ENCODE results near the gene ADCY10.

ADCY10 gene

GRCh38 chr1:167772436-167772835, 141.5 kb downstream of the ADCY10 start:
- DNase-seq, result no peak

GRCh38 chr1:167770127-167770526, 143.8 kb downstream of the ADCY10 start:
- no peak for DNase-seq

GRCh38 chr1:167767761-167768160, 146.2 kb downstream of the ADCY10 start:
- DNase-seq, result no peak

- no peak for DNase-seq
These were observed 147.4 kb downstream of the ADCY10 start for GRCh38 chr1:167766538-167766937.

- no peak for DNase-seq
These were observed 148.4 kb downstream of the ADCY10 start for GRCh38 chr1:167765496-167765895.

GRCh38 chr1:167764458-167765330, 149.2 kb downstream of the ADCY10 start:
- DNase-seq, result no peak

- no peak for DNase-seq
These were observed 150.3 kb downstream of the ADCY10 start for GRCh38 chr1:167763525-167764220.

GRCh38 chr1:167762061-167762746, 151.7 kb downstream of the ADCY10 start:
- no peak for DNase-seq

- DNase-seq, result no peak
These were observed 152.5 kb downstream of the ADCY10 start for GRCh38 chr1:167761400-167761799.

Measured in 8988T (cell line).